ENCODE results near the gene RAPGEF4. TPM values are rescaled to one million over a fixed set of nuclear protein-coding genes. Genes with fewer than 3 reads are reported as not detected.
A peak's percentile ranks its signal among the peaks of the same experiment; 100 is the strongest.

The RAPGEF4 gene
- total and polyA plus RNA-seq, 2 of the 13 experiments (the other 11 are each of a cell fraction or from before 2014, with no cell fraction given) = 0.78 to 0.91 TPM

- TF ChIP-seq, protein P1, sequence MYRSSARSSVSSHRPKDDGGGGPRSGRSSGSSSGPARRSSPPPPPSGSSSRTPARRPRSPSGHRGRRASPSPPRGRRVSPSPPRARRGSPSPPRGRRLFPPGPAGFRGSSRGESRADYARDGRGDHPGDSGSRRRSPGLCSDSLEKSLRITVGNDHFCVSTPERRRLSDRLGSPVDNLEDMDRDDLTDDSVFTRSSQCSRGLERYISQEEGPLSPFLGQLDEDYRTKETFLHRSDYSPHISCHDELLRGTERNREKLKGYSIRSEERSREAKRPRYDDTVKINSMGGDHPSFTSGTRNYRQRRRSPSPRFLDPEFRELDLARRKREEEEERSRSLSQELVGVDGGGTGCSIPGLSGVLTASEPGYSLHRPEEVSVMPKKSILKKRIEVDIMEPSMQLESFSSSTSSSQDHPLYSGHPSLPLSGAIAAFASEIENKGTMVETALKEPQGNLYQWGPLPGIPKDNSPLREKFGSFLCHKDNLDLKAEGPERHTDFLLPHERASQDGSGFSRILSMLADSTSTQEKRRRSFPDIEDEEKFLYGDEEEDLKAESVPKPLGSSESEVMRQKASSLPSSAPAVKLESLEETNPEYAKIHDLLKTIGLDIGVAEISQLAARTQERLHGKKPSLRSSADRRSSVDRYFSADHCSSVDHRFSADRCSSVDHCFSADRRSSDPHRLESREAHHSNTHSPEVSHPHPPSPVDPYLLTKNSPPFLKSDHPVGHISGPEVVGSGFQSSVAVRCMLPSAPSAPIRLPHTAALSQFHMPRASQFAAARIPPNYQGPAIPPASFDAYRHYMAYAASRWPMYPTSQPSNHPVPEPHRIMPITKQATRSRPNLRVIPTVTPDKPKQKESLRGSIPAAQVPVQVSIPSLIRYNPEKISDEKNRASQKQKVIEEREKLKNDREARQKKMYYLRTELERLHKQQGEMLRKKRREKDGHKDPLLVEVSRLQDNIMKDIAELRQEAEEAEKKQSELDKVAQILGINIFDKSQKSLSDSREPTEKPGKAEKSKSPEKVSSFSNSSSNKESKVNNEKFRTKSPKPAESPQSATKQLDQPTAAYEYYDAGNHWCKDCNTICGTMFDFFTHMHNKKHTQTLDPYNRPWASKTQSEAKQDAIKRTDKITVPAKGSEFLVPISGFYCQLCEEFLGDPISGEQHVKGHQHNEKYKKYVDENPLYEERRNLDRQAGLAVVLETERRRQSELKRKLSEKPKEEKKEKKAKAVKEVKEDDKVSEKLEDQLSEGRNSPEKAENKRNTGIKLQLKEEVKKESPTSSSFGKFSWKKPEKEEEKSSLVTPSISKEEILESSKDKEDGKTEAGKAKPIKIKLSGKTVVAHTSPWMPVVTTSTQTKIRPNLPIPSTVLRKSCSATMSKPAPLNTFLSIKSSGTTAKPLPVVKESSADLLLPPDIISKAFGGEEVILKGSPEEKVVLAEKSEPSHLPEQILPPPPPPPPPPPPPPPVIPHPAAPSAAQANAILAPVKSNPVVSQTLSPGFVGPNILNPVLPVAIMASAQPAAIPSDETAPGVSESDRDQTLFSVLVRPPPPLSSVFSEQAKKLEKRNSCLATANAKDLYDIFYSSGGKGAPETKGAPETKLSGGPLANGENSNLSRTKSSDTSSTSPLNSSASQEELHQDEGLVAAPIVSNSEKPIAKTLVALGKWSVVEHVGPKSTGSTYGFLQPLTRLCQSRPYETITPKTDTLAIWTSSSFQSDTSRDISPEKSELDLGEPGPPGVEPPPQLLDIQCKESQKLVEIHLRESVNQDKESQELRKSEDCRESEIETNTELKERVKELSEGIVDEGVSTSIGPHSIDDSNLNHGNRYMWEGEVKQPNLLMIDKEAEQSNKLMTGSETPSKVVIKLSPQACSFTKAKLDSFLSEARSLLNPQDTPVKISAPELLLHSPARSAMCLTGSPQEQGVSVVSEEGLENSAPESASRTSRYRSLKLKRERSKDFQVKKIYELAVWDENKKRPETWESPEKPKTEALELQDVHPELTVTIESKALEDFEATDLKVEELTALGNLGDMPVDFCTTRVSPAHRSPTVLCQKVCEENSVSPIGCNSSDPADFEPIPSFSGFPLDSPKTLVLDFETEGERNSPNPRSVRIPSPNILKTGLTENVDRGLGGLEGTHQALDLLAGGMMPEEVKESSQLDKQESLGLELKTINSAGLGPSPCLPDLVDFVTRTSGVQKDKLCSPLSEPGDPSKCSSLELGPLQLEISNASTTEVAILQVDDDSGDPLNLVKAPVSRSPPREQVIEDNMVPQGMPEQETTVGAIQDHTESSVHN (CRISPR knock-in tag; IDR thresholded peaks at IDR 0.05) = no peak
- TF ChIP-seq ZNF18 (CRISPR knock-in tag; IDR thresholded peaks at IDR 0.05; ENCODE audit: insufficient replicate concordance) (no peak), ZNF672 (CRISPR knock-in tag; IDR thresholded peaks at IDR 0.05) (no peak), ZKSCAN1 (IDR thresholded peaks at IDR 0.05; ENCODE audit: low read length) (no peak), RXRB (CRISPR knock-in tag; IDR thresholded peaks at IDR 0.05; ENCODE audit: borderline replicate concordance) (peak; percentile 21; the same call in 1 of the 2 replicates), HDAC1 (CRISPR knock-in tag; IDR thresholded peaks at IDR 0.05) (no peak), GATAD2A (CRISPR knock-in tag; IDR thresholded peaks at IDR 0.05) (peak; percentile 61), SMAD3 (CRISPR knock-in tag; IDR thresholded peaks at IDR 0.05) (no peak), NFKB2 (CRISPR knock-in tag; IDR thresholded peaks at IDR 0.05; ENCODE audit: borderline replicate concordance) (no peak), ZBTB20 (CRISPR knock-in tag; IDR thresholded peaks at IDR 0.05; ENCODE audit: borderline replicate concordance, low read depth) (no peak), FOXK1 (CRISPR knock-in tag; IDR thresholded peaks at IDR 0.05; ENCODE audit: borderline replicate concordance, low read depth) (peak; percentile 16; the same call in 1 of the 2 replicates)
- TF ChIP-seq, protein P2, sequence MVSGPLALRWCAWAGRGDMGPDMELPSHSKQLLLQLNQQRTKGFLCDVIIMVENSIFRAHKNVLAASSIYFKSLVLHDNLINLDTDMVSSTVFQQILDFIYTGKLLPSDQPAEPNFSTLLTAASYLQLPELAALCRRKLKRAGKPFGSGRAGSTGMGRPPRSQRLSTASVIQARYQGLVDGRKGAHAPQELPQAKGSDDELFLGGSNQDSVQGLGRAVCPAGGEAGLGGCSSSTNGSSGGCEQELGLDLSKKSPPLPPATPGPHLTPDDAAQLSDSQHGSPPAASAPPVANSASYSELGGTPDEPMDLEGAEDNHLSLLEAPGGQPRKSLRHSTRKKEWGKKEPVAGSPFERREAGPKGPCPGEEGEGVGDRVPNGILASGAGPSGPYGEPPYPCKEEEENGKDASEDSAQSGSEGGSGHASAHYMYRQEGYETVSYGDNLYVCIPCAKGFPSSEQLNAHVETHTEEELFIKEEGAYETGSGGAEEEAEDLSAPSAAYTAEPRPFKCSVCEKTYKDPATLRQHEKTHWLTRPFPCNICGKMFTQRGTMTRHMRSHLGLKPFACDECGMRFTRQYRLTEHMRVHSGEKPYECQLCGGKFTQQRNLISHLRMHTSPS (CRISPR knock-in tag; IDR thresholded peaks at IDR 0.05; ENCODE audit: low read depth) = peak; percentile 77; the same call in 1 of the 2 replicates
Measured at GRCh38 chr2:172993931-172994717, 258.5 kb downstream of the RAPGEF4 start (continued).

All from HepG2 (cell line).